ENCODE measurements around the gene ICAM5.
A peak's percentile ranks its signal among the peaks of the same experiment; 100 is the strongest.
"Not testable (repeated sequence)": the region's sequence is repeated elsewhere in the genome, so short reads cannot be mapped to it uniquely, and the experiment has no call there.

The ICAM5 gene, protein sequence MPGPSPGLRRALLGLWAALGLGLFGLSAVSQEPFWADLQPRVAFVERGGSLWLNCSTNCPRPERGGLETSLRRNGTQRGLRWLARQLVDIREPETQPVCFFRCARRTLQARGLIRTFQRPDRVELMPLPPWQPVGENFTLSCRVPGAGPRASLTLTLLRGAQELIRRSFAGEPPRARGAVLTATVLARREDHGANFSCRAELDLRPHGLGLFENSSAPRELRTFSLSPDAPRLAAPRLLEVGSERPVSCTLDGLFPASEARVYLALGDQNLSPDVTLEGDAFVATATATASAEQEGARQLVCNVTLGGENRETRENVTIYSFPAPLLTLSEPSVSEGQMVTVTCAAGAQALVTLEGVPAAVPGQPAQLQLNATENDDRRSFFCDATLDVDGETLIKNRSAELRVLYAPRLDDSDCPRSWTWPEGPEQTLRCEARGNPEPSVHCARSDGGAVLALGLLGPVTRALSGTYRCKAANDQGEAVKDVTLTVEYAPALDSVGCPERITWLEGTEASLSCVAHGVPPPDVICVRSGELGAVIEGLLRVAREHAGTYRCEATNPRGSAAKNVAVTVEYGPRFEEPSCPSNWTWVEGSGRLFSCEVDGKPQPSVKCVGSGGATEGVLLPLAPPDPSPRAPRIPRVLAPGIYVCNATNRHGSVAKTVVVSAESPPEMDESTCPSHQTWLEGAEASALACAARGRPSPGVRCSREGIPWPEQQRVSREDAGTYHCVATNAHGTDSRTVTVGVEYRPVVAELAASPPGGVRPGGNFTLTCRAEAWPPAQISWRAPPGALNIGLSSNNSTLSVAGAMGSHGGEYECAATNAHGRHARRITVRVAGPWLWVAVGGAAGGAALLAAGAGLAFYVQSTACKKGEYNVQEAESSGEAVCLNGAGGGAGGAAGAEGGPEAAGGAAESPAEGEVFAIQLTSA

DNA sequence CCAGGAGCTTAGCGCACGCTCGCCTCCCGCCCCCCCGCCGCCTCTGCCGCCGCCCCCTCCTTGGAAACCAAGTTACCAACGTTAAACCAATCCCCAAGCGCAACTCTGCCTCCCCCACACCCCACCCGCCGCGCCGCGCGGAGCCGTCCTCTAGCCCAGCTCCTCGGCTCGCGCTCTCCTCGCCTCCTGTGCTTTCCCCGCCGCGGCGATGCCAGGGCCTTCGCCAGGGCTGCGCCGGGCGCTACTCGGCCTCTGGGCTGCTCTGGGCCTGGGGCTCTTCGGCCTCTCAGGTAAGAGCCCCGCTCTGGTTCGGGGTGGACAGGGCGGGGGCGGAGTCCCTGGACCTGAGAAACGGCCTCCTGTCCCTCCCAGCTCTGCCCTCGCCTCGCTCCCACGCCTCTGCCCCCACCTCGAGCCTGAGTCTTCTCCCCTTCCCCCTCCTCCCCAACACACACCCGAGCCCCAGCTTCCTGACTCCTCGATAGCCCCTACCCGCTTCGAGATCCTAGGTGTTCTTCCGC lies at the start of gene ICAM5:
Gene ICAM5, plus strand, starts transcription at position 117 of the 521 bp plus-strand sequence. Its CDS starts 92 bp downstream, at position 209.
- peak; percentile 58 for DNase-seq

DNA sequence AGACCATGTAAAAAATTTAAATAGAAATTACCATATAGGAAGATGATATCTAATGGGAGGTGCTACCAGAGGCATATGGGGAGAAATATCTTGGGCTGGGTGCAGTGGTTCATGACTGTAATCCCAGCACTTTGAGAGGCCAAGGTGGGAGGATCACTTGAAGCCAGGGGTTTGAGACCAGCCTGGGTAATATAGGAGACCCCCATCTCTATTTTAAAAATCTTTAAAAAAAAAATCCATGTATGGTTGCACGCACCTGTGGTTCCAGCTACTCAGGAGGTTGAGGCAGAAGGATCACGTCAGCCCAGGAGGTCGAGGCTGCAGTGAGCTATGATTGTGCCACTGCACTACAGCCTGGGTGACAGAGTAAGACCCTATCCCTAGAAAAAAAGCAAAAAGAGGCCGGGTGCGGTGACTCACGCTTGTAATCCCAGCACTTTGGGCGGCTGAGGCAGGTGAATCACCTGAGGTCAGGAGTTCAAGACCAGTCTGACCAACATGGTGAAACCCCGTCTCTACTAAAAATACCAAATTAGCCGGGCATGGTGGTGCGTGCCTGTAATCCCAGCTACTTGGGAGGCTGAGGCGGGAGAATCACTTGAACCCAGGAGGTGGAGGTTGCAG lies 47.8 kb upstream of the ICAM5 start:
- DNase-seq, result not testable (repeated sequence)

DNA sequence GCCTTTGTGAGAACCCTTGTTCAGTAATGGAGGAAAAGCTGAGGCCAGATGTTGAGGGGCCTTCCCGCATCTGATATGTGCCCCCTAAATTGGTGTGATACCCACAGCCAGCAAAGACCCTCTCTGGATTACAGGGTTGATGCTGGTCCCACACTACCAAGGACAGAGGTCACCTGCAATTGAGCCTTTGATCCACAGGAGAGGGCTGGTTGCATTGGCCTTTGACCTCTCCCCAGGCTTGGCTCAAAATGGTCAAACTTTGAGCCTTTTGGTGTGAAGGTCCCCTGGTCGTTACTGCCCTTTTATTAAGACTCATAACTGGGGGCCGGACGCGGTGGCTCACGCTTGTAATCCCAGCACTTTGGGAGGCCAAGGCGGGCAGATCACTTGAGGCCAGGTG lies 46.1 kb upstream of the ICAM5 start:
- DNase-seq, result no peak

DNA sequence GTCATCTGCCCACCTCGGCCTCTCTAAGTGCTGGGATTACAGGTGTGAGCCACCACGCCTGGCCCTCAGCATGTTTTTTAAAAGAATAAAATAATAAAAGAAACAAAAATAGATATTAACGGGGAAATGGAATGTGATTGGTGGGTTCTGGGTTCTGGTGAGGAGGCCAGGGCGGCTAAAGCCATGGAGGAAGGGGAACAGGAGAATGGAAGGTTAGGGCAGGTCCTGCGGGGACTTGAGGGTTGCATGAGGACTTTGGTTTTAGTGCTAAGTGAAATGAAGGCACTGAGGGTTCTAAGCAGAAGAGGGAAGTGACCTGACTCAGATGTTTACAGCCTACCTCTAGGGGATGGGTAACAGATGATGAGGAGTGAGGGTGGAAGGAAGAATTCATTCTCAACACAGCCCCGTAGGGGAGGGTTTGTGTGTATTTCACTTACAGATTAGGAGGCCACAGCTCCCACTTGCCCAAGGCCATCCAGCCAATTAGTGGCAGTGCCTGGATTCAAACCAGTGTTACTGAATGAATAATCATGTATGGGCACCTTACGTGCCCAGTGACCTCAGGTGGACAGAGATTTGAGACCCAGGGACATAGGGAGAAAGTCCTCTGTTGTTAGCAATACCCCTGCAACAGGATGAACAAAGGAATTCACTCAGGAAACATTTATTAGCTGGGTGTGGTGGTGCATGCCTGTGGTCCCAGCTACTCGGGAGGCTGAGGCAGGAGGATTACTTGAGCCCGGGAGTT lies 44.4 kb upstream of the ICAM5 start:
- DNase-seq, result no peak

DNA sequence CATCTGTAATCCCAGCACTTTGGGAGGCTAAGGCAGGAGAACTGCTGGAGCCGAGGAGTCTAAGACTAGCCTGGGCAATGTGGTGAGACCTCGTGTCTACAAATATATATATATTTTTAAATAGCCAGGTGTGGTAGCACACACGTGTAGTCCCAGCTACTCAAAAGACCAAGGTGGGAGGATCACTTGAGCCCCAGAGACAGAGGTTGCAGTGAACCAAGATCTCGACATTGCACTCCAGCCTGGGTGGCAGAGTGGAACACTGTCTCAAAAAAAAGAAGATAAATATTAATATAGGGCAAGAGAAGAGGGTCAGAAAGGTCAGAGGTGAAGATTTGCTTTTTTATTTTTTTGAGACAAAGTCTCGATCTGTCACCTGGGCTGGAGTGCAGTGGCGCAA lies 43.2 kb upstream of the ICAM5 start:
- no peak for DNase-seq

DNA sequence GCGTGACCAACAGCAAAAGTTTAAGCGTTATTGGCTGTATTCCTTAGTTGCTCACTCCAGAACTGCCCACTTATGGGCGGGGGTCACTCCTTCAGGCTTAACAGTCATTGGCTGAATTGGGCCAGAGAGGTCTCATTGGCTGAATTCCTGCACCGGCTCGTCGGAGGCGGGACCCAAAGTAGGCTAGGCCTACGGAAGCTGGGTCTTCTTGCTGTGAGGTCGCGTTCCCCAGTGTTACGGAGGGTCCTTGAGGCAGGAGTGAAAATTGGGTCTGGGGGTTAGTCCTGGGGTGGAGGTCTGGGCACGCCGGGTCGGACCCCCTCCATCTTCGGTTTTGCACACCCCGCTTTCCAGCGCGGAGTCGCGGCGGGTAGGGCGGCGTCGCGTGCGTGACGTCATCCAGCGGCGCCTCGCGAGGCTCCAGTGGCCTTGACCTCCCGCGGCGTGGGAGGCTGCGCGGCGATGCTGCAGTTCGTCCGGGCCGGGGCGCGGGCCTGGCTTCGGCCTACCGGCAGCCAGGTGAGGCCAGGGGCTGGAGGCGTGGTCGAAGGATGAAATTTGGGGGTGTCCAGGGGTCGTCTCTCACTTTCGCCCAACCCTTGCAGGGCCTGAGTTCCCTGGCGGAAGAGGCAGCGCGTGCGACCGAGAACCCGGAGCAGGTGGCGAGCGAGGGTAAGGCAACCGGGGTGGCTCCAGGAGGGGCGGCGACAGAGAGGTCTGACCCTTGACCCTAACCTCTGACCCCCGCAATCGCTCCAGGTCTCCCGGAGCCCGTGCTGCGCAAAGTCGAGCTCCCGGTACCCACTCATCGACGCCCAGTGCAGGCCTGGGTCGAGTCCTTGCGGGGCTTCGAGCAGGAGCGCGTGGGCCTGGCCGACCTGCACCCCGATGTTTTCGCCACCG lies 37.7 kb upstream of the ICAM5 start, which contains the start of gene MRPL4:
Gene MRPL4, plus strand, starts transcription at position 423 of the 903 bp plus-strand sequence. Its CDS starts 40 bp downstream, at position 463.
- peak; percentile 97 for DNase-seq

DNA sequence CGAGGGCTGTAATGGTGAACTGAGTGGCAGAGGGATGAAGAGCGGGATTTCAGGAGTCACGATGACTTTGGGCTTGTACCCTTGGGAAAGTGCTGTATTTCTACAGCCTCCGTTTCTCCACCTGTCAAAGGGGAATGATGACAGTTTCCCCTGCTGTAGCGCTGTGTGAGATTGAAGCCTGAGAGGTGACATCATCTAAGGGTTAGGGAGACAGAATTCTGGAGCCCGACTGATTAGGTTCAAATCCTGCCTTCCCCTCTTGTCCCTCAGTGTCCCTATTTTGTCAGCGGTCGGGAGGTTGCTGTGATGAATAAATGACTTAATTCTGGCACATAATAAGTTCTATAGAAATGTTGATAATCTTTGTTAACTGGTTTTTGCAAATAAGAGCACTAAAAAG lies 37.0 kb upstream of the ICAM5 start:
- no peak for DNase-seq

DNA sequence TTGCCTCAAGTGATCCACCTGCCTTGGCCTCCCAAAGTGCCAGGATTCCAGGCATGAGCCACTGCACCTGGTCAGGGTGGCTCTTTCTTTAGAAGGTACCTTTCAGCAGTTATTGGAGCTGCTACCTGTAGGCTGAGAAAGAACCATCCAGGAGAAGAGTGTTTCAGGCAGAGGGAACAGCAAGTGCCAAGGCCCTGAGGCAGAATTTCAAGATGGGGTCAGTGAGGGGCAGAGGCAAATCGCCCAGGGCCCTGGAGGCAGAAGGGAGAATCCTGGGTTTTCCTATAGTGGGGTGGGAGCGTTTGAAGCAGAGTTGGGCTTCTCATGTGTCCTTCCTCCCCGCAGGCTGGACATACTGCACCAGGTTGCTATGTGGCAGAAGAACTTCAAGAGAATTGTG lies 35.5 kb upstream of the ICAM5 start:
- DNase-seq, result no peak

DNA sequence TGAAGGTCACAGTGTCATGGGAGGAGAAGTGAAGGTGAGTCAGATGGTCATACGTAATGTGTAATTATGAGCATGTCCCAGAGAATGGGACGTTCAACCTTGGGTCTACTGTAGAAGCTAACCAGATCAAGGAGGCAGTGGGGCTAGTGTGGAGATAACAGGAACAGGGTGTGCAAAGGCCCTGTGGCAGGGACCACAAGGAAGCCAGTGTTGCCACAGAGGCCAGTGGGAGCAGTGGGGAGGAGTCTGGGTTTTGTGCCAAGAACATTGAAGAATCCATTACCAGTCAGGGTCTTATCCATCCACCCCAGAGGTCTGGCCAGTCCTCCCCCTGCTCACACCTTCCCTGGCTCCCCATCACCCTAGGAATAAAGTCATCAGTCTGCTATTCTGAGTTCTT lies 34.4 kb upstream of the ICAM5 start:
- no peak for DNase-seq

DNA sequence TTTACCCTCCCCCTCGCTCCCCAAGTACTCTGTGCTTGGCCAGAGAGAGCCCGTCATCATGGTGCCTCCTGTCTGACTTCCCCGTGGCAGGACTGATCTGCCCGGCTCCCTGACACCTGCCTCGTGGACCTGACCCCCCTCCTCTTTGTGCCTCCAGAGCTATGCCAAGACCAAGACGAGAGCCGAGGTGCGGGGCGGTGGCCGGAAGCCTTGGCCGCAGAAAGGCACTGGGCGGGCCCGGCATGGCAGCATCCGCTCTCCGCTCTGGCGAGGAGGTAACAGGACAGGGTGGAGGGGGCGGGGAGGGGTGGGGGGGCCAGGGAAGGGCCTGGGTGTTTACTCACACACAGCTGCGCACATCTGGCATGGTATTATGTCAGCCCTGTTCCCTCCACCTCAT lies 33.2 kb upstream of the ICAM5 start:
- no peak for DNase-seq

DNA sequence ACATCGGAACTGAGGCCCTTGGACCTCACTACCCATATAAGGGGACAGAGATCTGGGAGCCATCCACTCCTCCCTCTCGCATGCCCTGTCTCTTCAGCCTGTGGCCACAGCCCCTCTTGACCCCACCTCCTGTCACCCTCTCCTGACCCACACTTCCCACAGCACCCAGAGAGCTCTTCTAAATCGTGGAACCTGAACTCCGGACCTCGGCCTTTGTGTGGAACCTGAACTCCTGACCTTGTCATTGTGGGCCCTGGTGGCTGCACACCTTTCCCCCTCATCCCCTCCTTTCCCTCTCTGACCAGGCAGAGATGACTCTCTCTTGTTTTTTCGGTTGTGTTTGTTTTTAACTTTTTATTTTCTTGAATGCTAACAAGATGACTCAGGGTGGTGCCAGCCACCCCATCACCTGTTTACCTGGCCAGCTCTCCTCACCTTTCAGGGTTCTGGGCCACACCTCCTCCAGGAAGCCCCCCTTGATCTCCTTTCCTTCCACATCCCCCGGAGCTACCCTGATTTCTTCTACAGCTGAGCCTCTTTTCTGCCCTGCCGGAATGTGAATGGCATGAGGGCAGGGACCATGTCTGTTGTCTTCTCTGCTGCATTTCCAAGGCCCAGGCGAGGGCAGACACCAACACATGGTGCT lies 32.7 kb upstream of the ICAM5 start:
- no peak for DNase-seq

DNA sequence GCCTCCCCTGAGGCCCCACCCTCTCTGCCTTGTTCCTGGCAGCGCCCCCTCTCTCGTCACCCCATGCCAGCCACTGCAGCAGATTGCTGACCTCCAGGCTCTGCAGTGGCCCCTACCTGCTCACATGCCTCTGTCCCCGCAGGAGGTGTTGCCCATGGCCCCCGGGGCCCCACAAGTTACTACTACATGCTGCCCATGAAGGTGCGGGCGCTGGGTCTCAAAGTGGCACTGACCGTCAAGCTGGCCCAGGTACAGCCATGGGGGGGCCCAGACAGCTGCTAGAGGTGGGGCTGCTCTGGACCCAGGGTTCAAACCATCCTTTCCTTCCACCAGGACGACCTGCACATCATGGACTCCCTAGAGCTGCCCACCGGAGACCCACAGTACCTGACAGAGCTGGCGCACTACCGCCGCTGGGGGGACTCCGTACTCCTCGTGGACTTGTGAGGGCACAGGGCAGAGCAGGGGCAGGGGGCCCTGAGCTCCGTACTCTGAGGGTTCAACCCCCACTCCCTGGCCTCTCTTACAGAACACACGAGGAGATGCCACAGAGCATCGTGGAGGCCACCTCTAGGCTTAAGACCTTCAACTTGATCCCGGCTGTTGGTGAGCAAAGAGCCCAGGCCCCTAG lies 31.6 kb upstream of the ICAM5 start:
- no peak for DNase-seq

DNA sequence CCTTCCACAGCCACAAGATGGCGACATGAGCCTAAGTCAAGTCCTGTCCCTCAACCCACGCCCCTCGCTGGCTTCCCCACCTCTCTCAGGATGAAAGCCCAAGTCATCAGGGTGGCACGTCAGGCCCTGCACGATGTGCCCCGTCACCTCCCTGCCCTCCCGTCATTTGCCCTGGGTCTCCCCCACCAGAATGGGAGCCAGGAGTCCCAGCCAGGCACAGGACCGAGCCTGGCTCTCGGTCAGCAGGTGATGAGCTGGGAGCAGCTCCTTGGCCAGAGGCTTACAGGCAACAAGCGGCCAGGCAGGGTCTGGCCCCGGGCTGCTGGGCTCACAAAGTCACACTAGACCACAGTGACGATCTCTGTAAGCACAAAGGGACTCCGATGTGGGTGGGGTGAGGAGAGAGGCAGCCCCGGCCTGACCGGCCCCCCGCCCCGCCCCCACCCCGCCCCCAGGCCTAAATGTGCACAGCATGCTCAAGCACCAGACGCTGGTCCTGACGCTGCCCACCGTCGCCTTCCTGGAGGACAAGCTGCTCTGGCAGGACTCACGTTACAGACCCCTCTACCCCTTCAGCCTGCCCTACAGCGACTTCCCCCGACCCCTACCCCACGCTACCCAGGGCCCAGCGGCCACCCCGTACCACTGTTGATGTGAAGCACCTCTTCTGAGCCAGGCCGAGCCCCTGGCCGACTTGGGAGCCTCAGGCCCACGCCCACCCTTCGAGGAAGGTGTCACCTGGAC lies 30.4 kb upstream of the ICAM5 start:
- DNase-seq, result peak; percentile 95

DNA sequence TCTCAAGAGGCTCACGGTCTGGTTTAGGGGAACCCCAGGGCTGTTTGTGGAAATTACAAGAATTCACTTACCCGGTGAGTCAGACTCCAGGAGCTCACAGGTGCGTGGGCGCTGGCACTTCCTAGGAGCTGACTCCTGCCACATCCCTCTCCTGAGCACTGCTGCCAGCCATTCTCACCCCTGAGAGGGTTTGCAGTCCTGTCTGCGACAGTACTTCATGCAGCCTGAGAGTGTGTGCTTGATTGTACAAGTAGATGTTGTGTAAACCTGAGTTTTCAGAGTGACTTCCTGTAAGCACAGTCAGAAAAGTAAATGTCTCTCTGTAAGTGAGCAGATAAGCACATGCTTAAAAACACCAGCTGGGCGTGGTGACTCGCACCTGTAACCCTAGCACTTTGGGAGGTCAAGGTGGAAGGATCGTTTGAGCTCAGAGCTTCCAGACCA lies 29.6 kb upstream of the ICAM5 start:
- peak; percentile 70 for DNase-seq

DNA sequence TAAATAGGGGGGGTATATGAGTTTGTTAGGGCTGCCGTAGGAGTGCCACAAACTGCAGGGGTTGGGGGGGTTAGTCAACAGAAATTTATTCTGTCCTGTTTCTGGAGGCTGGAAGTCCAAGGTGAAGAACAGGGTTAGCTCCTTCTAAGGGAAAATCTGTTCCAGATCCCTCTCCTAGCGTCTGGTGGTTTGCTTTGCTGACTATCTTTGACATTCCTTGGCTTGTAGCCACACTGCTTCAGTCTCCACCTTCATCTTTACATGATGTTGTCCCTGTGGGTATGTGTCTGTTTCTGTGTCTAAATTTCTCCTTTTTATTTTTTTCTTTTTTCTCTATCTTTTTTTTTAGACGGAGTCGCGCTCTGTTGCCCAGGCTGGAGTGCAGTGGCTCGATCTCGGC lies 27.0 kb upstream of the ICAM5 start:
- no peak for DNase-seq

DNA sequence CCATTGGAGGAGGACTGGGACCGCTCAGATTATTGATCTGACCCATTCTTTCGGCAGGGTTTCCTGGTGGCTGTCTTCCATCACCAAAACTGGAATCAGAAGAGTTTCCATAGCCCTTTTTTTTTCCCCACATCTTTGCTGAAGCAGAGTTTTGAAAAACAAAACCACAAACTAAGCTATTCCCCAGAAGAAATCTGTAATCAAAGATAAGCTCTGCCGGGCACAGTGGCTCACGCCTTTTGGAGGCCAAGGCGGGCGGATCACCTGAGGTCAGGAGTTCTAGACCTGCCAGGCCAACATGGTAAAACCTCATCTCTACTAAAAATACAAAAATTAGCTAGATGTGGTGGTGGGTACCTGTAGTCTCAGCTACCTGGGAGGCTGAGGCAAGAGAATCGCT lies 23.0 kb upstream of the ICAM5 start:
- DNase-seq, result no peak

DNA sequence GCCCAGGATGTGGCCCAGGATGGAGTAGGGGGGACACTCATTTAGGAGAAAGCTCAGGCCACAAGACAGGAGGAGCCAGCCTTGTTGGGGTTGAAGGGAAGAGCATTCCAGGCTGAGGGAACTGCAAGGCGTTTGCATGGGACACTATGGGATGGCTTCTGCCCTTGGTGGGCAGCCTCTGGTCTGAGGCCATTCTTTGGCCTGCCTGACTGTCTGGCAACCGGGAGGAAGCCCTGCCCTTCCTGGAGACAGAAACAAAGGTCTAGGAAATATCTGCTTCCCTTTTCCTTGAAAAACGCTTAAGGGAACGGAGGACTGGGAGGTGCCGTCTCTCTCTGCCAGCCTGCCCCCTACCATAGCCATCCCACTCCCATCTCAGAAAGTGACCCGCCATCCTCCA lies 21.7 kb upstream of the ICAM5 start:
- DNase-seq, result no peak

DNA sequence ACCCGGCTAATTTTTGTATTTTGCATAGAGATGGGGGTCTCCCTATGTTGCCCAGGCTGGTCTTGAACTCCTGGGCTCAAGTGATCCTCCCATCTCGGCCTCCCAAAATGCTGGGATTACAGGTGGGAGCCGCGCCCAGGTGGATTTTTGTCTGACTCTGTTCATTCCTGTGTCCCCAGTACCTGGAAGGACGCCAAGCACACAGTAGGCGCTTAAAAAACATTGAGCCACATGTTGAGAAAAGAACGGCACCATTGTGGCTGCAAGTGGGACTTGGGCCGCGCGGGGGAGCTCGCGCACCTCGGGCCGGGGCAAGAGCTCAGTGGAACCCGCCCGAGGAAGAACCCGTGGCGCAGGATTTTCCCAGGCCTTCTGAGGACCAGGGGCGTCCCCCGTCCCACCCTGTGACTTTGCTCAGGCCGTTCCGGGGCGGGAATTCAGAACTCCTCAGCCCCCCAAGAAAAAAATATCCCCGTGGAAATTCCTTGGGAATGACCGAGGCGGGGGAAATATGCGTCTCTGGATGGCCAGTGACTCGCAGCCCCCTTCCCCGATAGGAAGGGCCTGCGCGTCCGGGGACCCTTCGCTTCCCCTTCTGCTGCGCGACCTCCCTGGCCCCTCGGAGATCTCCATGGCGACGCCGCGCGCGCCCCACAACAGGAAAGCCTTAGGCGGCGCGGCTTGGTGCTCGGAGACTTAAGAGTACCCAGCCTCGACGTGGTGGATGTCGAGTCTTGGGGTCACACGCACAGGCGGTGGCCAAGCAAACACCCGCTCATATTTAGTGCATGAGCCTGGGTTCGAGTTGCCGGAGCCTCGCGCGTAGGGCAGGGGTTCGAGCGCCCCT lies 20.2 kb upstream of the ICAM5 start:
- DNase-seq, result peak; percentile 89
